ENCODE measurements around the gene USP15. TPM values are rescaled to one million over a fixed set of nuclear protein-coding genes. Genes with fewer than 3 reads are reported as not detected.

The USP15 gene
- total and polyA plus RNA-seq, 2 of the 8 experiments (the other 6 are each of a cell fraction or from before 2014, with no cell fraction given): 12.7 to 38.6 TPM

DNA sequence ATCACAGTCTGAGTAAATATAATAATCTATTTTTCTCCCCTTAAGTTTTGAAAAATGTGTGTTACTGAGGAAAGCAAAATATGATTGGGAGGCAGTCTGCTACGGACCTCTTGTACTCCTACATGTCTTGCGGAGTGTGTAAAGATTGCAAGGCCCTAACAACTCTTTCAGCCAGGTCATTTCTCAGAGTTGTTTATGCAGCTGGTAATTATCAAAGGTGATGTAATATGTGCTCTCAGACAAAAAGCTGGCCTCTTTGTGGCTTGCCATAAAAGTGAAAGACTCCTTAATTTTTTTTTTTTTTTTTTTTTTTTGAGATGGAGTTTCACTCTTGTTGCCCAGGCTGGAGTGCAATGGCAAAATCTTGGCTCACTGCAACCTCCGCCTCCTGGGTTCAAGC lies 165.9 kb downstream of the USP15 start:
- no peak overlapping the region for H4K8ac ChIP-seq (ENCODE audit: extremely low read depth, insufficient read depth, low read length)
- no peak overlapping the region for H3K56ac ChIP-seq (replicated peaks; ENCODE audit: insufficient read length, low read depth, low read length)
- no peak overlapping the region for H2AK5ac ChIP-seq (ENCODE audit: low read depth, low read length)
- H3K4me1 ChIP-seq (replicated peaks in 1 of 4; ENCODE audit: control insufficient read depth in 3 of 4, insufficient read depth in 4 of 4, low read length in 3 of 4): no peaks in the 10 kb centered on the region
- no peak overlapping the region for H4K91ac ChIP-seq (replicated peaks; ENCODE audit: insufficient read length, low read length)
- H2BK120ac ChIP-seq (replicated peaks; ENCODE audit: low read depth, low read length): no peak overlapping the region
- no peak overlapping the region for H4K5ac ChIP-seq (ENCODE audit: insufficient read length, low read depth, low read length)
- no peak overlapping the region for H2BK15ac ChIP-seq (ENCODE audit: low read length)
- no peak overlapping the region for H3K4me2 ChIP-seq (ENCODE audit: insufficient read depth in 1 of 2, low read depth in 2 of 2, low read length in 2 of 2)
- H3K14ac ChIP-seq (ENCODE audit: insufficient read length): no peak overlapping the region
- no peak overlapping the region for H3K9ac ChIP-seq (replicated peaks in 1 of 4; ENCODE audit: extremely low read depth in 1 of 4, low read depth in 3 of 4, low read length in 3 of 4)
- DNase-seq (ENCODE audit: low read depth in 1 of 2, low spot score in 2 of 2) (no peak), FAIRE-seq (no peak)
- H2BK12ac ChIP-seq (ENCODE audit: low read depth, low read length): no peak overlapping the region
- no peak overlapping the region for H3K23ac ChIP-seq (ENCODE audit: insufficient read length)
- no peak overlapping the region for H3K4ac ChIP-seq (replicated peaks; ENCODE audit: insufficient read length, low read depth, low read length)
- H2AFZ ChIP-seq (ENCODE audit: low read length): no peak overlapping the region
- no peaks in the 10 kb centered on the region for H3K9me3 ChIP-seq (ENCODE audit: insufficient read depth in 2 of 2, low read depth in 1 of 2, low read length in 1 of 2)
- no peak for TF ChIP-seq SIX5 (IDR thresholded peaks at IDR 0.05; ENCODE audit: low read depth, low read length)
- TF ChIP-seq, protein P1, sequence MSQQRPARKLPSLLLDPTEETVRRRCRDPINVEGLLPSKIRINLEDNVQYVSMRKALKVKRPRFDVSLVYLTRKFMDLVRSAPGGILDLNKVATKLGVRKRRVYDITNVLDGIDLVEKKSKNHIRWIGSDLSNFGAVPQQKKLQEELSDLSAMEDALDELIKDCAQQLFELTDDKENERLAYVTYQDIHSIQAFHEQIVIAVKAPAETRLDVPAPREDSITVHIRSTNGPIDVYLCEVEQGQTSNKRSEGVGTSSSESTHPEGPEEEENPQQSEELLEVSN (IDR thresholded peaks at IDR 0.05): no peak
- no peak for TF ChIP-seq NANOG (IDR thresholded peaks at IDR 0.05; ENCODE audit: insufficient read depth, low read depth, low read length, poor library complexity, severe bottlenecking)
- TF ChIP-seq, protein P2, sequence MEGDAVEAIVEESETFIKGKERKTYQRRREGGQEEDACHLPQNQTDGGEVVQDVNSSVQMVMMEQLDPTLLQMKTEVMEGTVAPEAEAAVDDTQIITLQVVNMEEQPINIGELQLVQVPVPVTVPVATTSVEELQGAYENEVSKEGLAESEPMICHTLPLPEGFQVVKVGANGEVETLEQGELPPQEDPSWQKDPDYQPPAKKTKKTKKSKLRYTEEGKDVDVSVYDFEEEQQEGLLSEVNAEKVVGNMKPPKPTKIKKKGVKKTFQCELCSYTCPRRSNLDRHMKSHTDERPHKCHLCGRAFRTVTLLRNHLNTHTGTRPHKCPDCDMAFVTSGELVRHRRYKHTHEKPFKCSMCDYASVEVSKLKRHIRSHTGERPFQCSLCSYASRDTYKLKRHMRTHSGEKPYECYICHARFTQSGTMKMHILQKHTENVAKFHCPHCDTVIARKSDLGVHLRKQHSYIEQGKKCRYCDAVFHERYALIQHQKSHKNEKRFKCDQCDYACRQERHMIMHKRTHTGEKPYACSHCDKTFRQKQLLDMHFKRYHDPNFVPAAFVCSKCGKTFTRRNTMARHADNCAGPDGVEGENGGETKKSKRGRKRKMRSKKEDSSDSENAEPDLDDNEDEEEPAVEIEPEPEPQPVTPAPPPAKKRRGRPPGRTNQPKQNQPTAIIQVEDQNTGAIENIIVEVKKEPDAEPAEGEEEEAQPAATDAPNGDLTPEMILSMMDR (IDR thresholded peaks at IDR 0.05; ENCODE audit: control extremely low read depth in 1 of 3, insufficient read depth in 1 of 3, low read depth in 1 of 3, low read length in 3 of 3): no peak
- TF ChIP-seq NRF1 (IDR thresholded peaks at IDR 0.05; ENCODE audit: low read depth, low read length): no peak
- TF ChIP-seq RFX5 (IDR thresholded peaks at IDR 0.05; ENCODE audit: borderline replicate concordance, low read depth, low read length): no peak
- no peak for TF ChIP-seq CBX8 (IDR thresholded peaks at IDR 0.05; ENCODE audit: borderline replicate concordance, low read depth, low read length)
- TF ChIP-seq EZH2 (IDR thresholded peaks at IDR 0.05; ENCODE audit: low read depth, low read length, severe bottlenecking): no peak
- no peak for TF ChIP-seq GABPA (IDR thresholded peaks at IDR 0.05; ENCODE audit: borderline replicate concordance, insufficient read depth, low read length)
- TF ChIP-seq TAF7 (optimal IDR thresholded peaks at IDR 0.05; ENCODE audit: borderline replicate concordance, low read depth, low read length): no peak
- WGBS, 2 experiments (ENCODE audit: extremely low coverage in 1 of 2, insufficient coverage in 1 of 2, insufficient read length in 1 of 2, insufficient replicate concordance in 2 of 2, low coverage in 1 of 2, low lambda C conversion rate in 2 of 2, missing lambda C conversion rate in 1 of 2): 89% methylated on average over 3 of the region's 3 CpGs; no CpG with 5 or more reads in 1 of the 2 experiments
- no peaks in the 10 kb centered on the region for H3K79me2 ChIP-seq (ENCODE audit: control insufficient read depth in 1 of 2, insufficient read depth in 2 of 2, low read length in 2 of 2)
- no peak overlapping the region for H3K18ac ChIP-seq (ENCODE audit: extremely low read depth, low read length)
- no peaks in the 10 kb centered on the region for H3K79me1 ChIP-seq (ENCODE audit: low read depth, low read length)
- no peaks in the 10 kb centered on the region for H3K23me2 ChIP-seq (ENCODE audit: low read depth, low read length)
- no peaks in the 10 kb centered on the region for H3K36me3 ChIP-seq (ENCODE audit: control insufficient read depth in 2 of 4, insufficient read depth in 4 of 4, low read length in 3 of 4)
- H3K4me3 ChIP-seq (ENCODE audit: extremely low read depth in 1 of 4, insufficient read depth in 2 of 4, low read depth in 3 of 4, low read length in 4 of 4): no peak overlapping the region
- ChIA-PET CTCF (ENCODE audit: partially characterized antibody) (interaction anchor here (2.0 to 2.9 kb wide), 2 partner anchors 9 to 10 kb away, joined by 7 to 8 read pairs; no protein-coding TSS in a partner anchor), POLR2A (ENCODE audit: partially characterized antibody) (no interaction called here)
- H3K27ac ChIP-seq (ENCODE audit: low read depth, low read length): no peak overlapping the region
- H3K27me3 ChIP-seq (replicated peaks in 1 of 4; ENCODE audit: control insufficient read depth in 3 of 4, extremely low read depth in 1 of 4, insufficient read depth in 3 of 4, low read length in 3 of 4): no peaks in the 10 kb centered on the region
- H2BK5ac ChIP-seq (ENCODE audit: low read depth, low read length): no peak overlapping the region
- H2BK20ac ChIP-seq (ENCODE audit: low read length): no peak overlapping the region
- no peaks in the 10 kb centered on the region for H4K20me1 ChIP-seq (replicated peaks in 1 of 2; ENCODE audit: control insufficient read depth in 1 of 2, insufficient read depth in 2 of 2, low read length in 2 of 2)

Data from H1 (cell line).